HG02870 (cell line): Measurements from ENCODE around the gene TMEM11.
"Not testable (repeated sequence)": the region's sequence is repeated elsewhere in the genome, so short reads cannot be mapped to it uniquely, and the experiment has no call there.

Experiments used
- ATAC-seq: cut with Tn5 transposase; IDR thresholded peaks from one replicate; pipeline ENCODE4 v1.9.1; 2021; ENCODE audit warnings: mild to moderate bottlenecking, moderate library complexity; ENCODE audit not compliant: unreplicated experiment

The TMEM11 gene

GRCh38 chr17:21212826-21213637 is 929 bp downstream of the TMEM11 start:
- no peak for ATAC-seq

DNA sequence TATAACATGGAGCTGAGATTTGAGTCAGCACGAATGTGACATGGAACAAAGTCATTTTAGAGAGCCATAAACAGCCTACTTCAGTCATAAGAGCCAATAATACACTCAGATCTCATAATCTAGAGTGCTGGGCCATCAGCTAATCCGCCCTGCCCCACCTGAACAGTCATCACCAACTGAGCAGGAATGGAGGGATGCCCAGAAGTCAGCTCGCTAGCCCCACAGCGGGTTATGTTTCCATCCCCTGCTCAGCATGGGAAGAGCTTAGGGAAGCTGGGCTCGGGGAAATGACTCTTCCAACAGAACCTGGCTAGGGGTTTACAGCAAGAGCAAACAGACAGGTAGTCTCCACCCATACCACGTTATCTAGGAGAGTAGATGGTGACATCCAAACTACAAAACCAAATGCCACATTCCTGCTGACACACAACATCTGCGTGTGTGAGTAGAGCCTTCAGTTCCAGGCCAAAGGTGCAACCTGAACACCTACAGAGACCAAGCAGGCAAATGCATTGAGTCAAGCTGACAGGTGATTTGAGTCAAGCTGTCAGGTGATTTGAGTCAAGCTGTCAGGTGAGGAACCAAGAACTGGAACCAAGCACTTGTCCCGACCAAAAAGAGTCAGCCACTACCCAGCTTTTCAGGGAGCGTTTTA is 2.0 kb downstream of the TMEM11 start:
- ATAC-seq, result no peak

GRCh38 chr17:21210411-21211076 is 3.4 kb downstream of the TMEM11 start:
- no peak for ATAC-seq

- ATAC-seq, result no peak
Observed at GRCh38 chr17:21209511-21210175, 4.3 kb downstream of the TMEM11 start.

- no peak for ATAC-seq
Observed at GRCh38 chr17:21208352-21208751, 5.6 kb downstream of the TMEM11 start.

DNA sequence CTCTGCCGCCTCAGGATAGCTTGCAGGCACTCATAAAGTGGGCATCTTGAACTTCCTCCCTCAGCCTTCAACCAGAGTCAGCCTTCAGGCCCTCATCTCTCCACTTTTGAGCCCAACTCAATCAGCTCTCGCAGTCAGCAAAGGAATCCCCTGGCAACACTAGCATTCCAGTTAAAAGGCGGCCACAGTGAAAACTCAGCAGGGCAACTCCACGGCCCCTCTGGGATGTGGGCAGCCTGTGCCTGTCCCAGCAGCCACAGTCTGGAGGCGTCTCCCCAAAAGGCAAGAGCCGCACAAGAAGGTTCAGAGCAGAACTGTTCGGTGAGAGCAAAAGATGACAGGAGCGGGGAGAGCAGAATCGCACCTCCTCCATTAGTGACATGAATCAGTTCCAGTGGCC is 9.0 kb downstream of the TMEM11 start:
- no peak for ATAC-seq

GRCh38 chr17:21202512-21202911 is 11.4 kb downstream of the TMEM11 start:
- ATAC-seq, result no peak

- no peak for ATAC-seq
Observed at GRCh38 chr17:21201874-21202273, 12.1 kb downstream of the TMEM11 start.

- no peak for ATAC-seq
Observed at GRCh38 chr17:21201298-21201595, 12.7 kb downstream of the TMEM11 start.

- ATAC-seq, result no peak
Observed at GRCh38 chr17:21200590-21201297, 13.2 kb downstream of the TMEM11 start.

- peak; percentile 70 for ATAC-seq
Observed at GRCh38 chr17:21199856-21200255, 14.1 kb downstream of the TMEM11 start.

DNA sequence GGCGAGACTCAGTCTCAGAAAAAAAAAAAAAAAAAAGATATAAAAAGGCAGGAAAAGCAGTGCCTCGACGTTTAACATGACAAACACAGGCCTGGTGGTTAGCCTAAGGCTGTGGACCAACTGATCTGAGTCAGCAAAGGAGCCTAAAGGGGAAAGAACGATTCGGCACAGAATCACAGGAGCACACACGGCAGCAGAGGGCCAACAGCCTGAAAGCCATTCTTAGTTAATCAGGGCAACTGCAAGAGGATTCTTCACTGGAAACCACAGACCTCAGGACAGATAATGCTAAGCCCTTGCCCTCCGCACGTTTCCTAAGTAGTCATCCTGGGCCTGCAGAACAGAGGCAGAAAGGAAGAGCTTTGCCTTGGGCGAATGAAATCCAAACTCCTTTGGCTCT is 14.7 kb downstream of the TMEM11 start:
- no peak for ATAC-seq

GRCh38 chr17:21198411-21198810 is 15.6 kb downstream of the TMEM11 start:
- no peak for ATAC-seq

GRCh38 chr17:21196126-21196525 is 17.8 kb downstream of the TMEM11 start:
- no peak for ATAC-seq

- no peak for ATAC-seq
Observed at GRCh38 chr17:21194703-21195102, 19.3 kb downstream of the TMEM11 start.

GRCh38 chr17:21194226-21194625 is 19.7 kb downstream of the TMEM11 start:
- ATAC-seq, result no peak

DNA sequence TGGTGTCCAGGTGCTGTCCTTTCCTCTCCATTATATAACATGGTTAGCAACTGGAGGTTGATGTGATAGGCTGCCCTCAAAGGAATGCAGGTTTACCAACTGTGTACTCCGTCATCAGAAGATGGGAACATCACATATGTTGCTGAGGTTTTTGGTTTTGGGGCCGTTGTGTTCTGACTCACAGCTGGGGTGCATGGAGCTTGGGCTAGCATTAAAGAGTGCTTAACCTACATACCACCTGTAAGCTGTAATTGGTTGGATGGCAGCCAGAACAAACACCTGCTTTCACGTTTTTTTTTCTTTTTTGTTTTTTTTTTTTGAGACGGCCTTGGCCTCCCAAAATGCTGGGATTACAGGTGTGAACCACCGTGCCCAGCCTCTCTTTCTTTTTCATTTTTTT is 20.9 kb downstream of the TMEM11 start:
- ATAC-seq, result peak; percentile 59

DNA sequence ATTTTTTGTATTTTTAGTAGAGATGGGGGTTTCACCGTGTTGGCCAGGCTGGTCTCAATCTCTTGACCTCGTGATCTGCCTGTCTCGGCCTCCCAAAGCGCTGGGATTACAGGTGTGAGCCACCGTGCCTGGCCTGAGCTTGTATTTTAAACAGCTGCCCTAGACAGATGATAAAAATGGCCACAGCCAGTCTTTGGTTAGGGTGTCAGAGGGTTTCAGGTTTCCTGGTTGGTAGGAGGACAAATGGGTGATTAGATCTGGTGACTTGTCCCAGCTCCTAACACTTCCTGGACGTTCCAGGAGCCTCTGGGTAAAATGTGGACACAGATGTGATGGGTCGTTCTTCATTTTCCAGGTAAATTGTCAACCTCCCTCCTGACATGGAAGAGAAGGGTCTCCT is 21.5 kb downstream of the TMEM11 start:
- ATAC-seq, result not testable (repeated sequence)

DNA sequence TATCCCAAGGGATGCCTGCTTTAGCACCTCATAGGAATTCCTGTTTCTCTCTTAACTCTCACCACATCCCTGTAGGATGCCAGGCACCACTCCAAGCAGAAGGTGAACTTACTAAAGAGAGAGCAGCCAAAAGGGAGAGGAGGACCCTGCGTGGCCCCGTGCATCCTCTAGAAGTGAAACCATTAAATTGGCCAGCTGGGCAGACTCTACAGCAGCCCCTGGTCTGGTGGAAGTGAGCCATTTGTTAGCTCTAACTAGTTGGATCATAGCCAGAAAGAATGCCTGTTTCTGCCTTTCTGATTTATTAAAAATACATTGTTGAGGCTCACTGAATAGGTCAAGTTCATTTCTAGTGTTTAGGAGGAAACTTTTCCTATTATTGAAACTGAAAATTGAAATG is 22.3 kb downstream of the TMEM11 start:
- no peak for ATAC-seq

DNA sequence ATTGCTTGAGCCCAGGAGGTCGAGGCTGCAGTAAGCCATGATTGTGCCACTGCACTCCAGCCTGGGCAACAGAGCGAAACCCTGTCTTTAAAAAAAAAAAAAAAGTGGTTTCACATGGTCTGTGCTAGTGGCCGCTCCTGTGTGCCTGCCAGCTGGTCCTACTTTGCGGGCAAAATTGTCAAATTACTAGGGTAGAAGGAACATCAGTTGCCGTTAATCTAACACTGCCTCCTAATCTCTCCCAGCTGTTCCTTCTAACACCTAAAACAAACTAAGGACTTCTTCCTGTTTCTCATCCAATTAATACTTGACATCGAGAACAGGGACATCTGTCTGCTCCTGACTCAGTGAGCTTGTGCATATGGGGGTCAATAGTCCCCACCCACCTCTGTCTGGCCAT is 23.9 kb downstream of the TMEM11 start:
- no peak for ATAC-seq

- no peak for ATAC-seq
Observed at GRCh38 chr17:21189361-21189760, 24.6 kb downstream of the TMEM11 start.
